Fibroblast of skin of left quadriceps (primary cell): Measurements from ENCODE around the gene KCNJ6.

ENCODE experiments used
- DNase-seq, 2 experiments: peaks; one replicate each; pipeline ENCODE4 v3.0.0-alpha.2; 2013; ENCODE audit warnings: low read depth in 2 of 2

KCNJ6 gene

GRCh38 chr21:37905291-37905690 lies 11.0 kb downstream of the KCNJ6 start:
- no peak for DNase-seq

- no peak for DNase-seq
These were observed 11.4 kb downstream of the KCNJ6 start for GRCh38 chr21:37904856-37905255.

GRCh38 chr21:37903396-37903795 lies 12.9 kb downstream of the KCNJ6 start:
- no peak for DNase-seq

- no peak for DNase-seq
These were observed 17.1 kb downstream of the KCNJ6 start for GRCh38 chr21:37899146-37899545.

- no peak for DNase-seq
These were observed 19.5 kb downstream of the KCNJ6 start for GRCh38 chr21:37896788-37897187.

GRCh38 chr21:37891972-37892371 lies 24.3 kb downstream of the KCNJ6 start:
- DNase-seq: no peak

GRCh38 chr21:37888659-37889058 lies 27.6 kb downstream of the KCNJ6 start:
- no peak for DNase-seq

- no peak for DNase-seq
These were observed 29.4 kb downstream of the KCNJ6 start for GRCh38 chr21:37886726-37887299.

GRCh38 chr21:37886120-37886519 lies 30.1 kb downstream of the KCNJ6 start:
- DNase-seq: no peak

- peak; percentile 69 for DNase-seq
These were observed 37.2 kb downstream of the KCNJ6 start for GRCh38 chr21:37878946-37879660.

- DNase-seq: no peak
These were observed 38.2 kb downstream of the KCNJ6 start for GRCh38 chr21:37877888-37878684.

- DNase-seq: no peak
These were observed 39.1 kb downstream of the KCNJ6 start for GRCh38 chr21:37877171-37877570.

- DNase-seq: no peak
These were observed 39.7 kb downstream of the KCNJ6 start for GRCh38 chr21:37876561-37876960.

GRCh38 chr21:37874904-37875780 lies 41.1 kb downstream of the KCNJ6 start:
- DNase-seq: no peak

GRCh38 chr21:37874481-37874880 lies 41.8 kb downstream of the KCNJ6 start:
- no peak for DNase-seq

GRCh38 chr21:37873655-37874054 lies 42.6 kb downstream of the KCNJ6 start:
- DNase-seq: no peak

GRCh38 chr21:37871121-37871862 lies 45.0 kb downstream of the KCNJ6 start:
- peak; percentile 57 to 61 for DNase-seq

GRCh38 chr21:37870221-37870620 lies 46.0 kb downstream of the KCNJ6 start:
- no peak for DNase-seq

GRCh38 chr21:37869661-37870060 lies 46.6 kb downstream of the KCNJ6 start:
- no peak for DNase-seq

GRCh38 chr21:37868446-37869295 lies 47.6 kb downstream of the KCNJ6 start:
- DNase-seq: no peak
